ENCODE measurements around the gene DMWD.

DNA sequence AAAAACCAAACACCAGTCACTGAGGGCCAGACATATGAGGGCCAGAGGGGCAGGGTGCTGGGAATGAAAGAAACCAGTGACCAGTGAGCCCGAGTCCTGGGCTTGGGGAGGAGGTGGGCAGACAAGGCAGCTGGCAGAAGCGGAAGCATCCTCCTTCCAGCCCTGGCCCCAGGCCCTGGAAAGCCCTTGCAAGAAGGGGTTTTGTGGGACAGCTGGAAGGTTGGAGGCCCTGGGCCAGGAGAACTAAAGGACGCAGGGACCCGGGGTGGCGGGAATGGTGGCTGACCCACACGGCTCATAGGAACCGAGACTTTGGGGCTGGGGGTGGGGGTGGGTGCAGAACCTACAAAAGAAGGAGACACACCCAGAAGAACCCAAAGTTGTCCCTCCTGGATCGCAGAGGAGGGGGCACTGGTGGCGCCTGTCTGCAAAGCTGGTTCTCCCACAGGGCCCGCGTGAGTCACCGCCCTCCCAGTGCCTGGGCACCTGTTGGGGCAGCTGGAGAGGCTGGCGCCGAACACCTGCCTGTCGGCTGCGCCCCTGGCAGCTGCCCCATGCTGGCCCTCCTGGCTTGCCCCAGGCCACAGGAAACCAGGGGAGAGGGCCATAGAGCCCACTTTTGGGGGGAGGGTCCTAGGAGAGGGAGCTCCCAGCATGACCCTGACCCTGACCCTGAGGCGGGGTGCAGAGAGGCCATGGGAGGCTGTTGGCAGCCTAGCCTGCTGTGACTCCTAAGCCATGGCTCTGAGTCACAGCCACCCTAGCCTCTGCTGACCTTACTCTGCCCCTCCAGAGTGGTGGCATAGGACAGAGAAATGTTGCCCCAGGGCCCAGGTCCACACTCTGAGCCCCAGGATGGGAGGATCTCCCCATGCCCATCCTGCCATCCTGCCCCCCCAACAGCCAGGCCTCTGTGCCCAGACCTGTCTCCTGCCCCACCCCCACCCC, 11.2 kb downstream of the DMWD start:
- TF ChIP-seq CTCF (conservative IDR thresholded peaks at IDR 0.05; ENCODE audit: low read length) (no peak), EZH2phosphoT487 (IDR thresholded peaks at IDR 0.05; ENCODE audit: borderline replicate concordance, low read depth, low read length) (no peak)

Measured in OCI-LY7 (cell line).